Measurements from ENCODE around the gene THBS4. TPM values are rescaled to one million over a fixed set of nuclear protein-coding genes. Genes with fewer than 3 reads are reported as not detected.

THBS4 gene
- total and polyA plus RNA-seq, 8 donors: 3.7 to 56.8 (median 8.6) TPM

DNA sequence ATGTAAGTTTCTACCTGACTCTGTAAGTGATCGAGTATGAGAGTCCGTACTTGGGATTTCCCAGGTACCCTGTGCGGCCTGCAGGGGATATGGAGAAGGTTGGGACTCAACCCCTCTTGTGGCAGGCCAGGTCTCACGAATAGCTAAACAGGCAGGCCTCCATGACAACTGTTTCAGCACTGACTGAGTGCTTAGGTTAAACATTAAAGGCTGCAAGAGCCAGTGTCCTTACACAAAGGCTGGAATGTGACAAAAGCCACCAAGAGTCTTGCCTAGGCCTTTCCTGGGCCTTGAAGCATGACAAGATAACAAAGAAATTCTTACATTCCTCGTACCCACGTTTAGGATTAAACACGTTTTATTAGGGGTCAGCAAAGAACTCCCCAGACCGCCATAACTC lies 58.6 kb downstream of the THBS4 start:
- 25 to 32% methylated on average over 8 of the region's 8 CpGs for WGBS, 2 donors
- Histone ChIP-seq H3K4me1 (no peaks in the 10 kb centered on the region), H3K27me3 (no peaks in the 10 kb centered on the region), H3K4me3 (no peak overlapping the region), H3K27ac (peak overlapping the region in 3 of 4 donors; percentile 23 to 55 (median 47)), H3K36me3 (no peaks in the 10 kb centered on the region), H3K9me3 (no peaks in the 10 kb centered on the region)
- FAIRE-seq (no peak), DNase-seq (peak in 1 of 6 donors; percentile 16), ATAC-seq (peak in 3 of 4 donors; percentile 49 to 79 (median 74))
- intact Hi-C loops (cut with DNase I): loop anchor here in 2 of 3 donors (5.0 to 10.0 kb wide), 3 partner anchors 81 to 214 kb away; no protein-coding TSS in a partner anchor
- TF ChIP-seq CTCF (IDR thresholded peaks at IDR 0.05): no peak

GRCh38 chr5:80094236-80094738 lies 59.1 kb downstream of the THBS4 start:
- Histone ChIP-seq H3K36me3 (no peaks in the 10 kb centered on the region), H3K27ac (peak overlapping the region in 3 of 4 donors; percentile 23 to 55 (median 47)), H3K4me1 (no peaks in the 10 kb centered on the region), H3K9me3 (no peaks in the 10 kb centered on the region), H3K27me3 (no peaks in the 10 kb centered on the region), H3K4me3 (no peak overlapping the region)
- no peak for TF ChIP-seq CTCF (IDR thresholded peaks at IDR 0.05)
- FAIRE-seq (no peak), ATAC-seq (peak in 1 of 4 donors; percentile 39), DNase-seq (no peak)
- WGBS, 2 donors: 49 to 50% methylated on average over 5 of the region's 5 CpGs
- intact Hi-C loops (cut with DNase I): loop anchor here in 2 of 3 donors (5.0 to 10.0 kb wide), 3 partner anchors 81 to 213 kb away; no protein-coding TSS in a partner anchor

DNA sequence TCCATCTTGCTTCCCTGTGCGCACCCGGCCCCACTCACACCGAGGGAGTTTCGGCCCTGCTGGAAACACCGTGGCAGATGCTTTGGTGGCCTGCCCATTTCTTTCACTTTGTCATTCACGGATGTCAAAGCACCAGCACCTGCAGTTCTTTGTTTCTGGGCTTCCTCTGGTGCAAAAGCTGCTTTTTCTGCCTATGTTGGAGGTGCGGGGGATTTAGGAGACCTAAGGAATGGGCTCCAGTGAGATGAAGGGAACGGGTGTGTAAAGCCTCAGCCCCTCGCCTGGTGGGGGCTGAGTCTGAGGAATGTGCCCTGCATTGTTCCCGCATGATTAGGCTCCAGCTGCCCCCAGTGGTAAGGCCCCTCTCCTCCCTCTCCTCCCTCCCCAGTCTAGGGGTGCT lies 62.3 kb downstream of the THBS4 start:
- DNase-seq (no peak), ATAC-seq (no peak), FAIRE-seq (no peak)
- Histone ChIP-seq H3K27me3 (no peaks in the 10 kb centered on the region), H3K4me1 (no peaks in the 10 kb centered on the region), H3K9me3 (no peaks in the 10 kb centered on the region), H3K27ac (no peak overlapping the region), H3K4me3 (no peak overlapping the region), H3K36me3 (no peaks in the 10 kb centered on the region)
- TF ChIP-seq CTCF (IDR thresholded peaks at IDR 0.05): no peak
- 90 to 91% methylated on average over 10 of the region's 10 CpGs for WGBS, 2 donors
- intact Hi-C loops (cut with DNase I): loop anchor here in 1 of 3 donors (10.0 kb wide), 2 partner anchors 77 to 177 kb away; no protein-coding TSS in a partner anchor

GRCh38 chr5:80101993-80102392 lies 66.8 kb downstream of the THBS4 start:
- peaks cover 0 to 6% (median 4%) of the 10 kb centered on the region in 3 donors for H3K4me1 ChIP-seq
- no peaks in the 10 kb centered on the region for H3K27me3 ChIP-seq
- TF ChIP-seq CTCF (IDR thresholded peaks at IDR 0.05): no peak
- no peak for ATAC-seq
- no peak for DNase-seq
- H3K4me3 ChIP-seq: no peak overlapping the region
- H3K27ac ChIP-seq: no peak overlapping the region
- H3K9me3 ChIP-seq: no peaks in the 10 kb centered on the region
- H3K36me3 ChIP-seq: no peaks in the 10 kb centered on the region
- intact Hi-C loops (cut with DNase I): no loop called here
- FAIRE-seq: no peak

GRCh38 chr5:80103371-80103770 lies 68.2 kb downstream of the THBS4 start:
- no peak for ATAC-seq
- no peak for TF ChIP-seq CTCF (IDR thresholded peaks at IDR 0.05)
- no peak for DNase-seq
- Histone ChIP-seq H3K27ac (no peak overlapping the region), H3K4me1 (peaks cover 0 to 6% (median 4%) of the 10 kb centered on the region in 3 donors), H3K9me3 (no peaks in the 10 kb centered on the region), H3K4me3 (no peak overlapping the region), H3K36me3 (no peaks in the 10 kb centered on the region), H3K27me3 (no peaks in the 10 kb centered on the region)
- 92 to 93% methylated on average over 6 of the region's 6 CpGs for WGBS, 2 donors
- no peak for FAIRE-seq
- intact Hi-C loops (cut with DNase I): no loop called here
